ENCODE results near the gene CHGA.

- TF ChIP-seq CTCF (IDR thresholded peaks at IDR 0.05) (no peak), ZFX (IDR thresholded peaks at IDR 0.05; ENCODE audit: borderline replicate concordance) (no peak)
Measured at GRCh38 chr14:92922883-92923743, at the start of gene CHGA.
